GM19397 (cell line): ENCODE measurements around the gene SLC49A4.
A peak's percentile ranks its signal among the peaks of the same experiment; 100 is the strongest.

Experiments
- ATAC-seq: cut with Tn5 transposase; IDR thresholded peaks from one replicate; pipeline ENCODE4 v1.9.1; 2021; ENCODE audit warnings: mild to moderate bottlenecking, moderate library complexity; ENCODE audit not compliant: unreplicated experiment

Gene SLC49A4

DNA sequence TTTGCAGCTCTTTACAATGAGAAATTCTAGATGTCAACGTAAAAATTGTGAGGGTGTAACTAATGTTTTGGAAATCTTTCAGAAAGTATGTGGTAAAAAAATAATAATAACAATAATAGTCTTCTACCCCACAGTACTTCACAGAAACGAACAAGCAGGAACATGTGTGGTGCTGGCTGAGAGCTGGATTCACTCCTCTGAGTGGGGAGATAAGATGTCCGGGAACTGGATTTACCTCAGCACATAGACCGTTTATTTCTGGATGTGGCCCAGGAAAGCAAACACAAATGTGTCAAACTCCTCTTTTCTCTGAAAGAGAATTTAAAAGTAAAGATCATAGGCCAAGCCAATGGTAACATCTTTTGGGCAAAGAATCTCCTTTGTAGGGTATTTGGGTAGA, 103.4 kb downstream of the SLC49A4 start:
- ATAC-seq: no peak

DNA sequence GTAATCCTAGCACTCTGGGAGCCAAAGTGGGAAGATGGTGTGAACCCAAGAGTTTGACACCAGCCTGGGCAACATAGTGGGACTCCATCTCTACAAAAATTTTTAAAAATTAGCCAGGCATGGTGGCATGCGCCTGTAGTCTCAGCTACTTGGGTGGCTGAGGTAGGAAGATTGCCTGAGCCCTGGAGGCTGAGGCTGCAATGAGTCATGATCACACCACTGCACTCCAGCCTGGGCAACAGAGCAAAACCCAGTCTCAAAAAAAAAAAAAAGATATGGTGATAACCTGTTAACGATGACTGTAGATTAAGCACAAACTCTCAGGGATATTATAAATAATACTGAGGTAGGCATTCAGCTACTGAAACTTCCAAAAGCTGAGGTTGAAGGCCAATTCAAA, 107.5 kb downstream of the SLC49A4 start:
- no peak for ATAC-seq

- ATAC-seq: no peak
Measured at GRCh38 chr3:122903171-122903570, 108.3 kb downstream of the SLC49A4 start.

- no peak for ATAC-seq
Measured at GRCh38 chr3:122907471-122907870, 112.6 kb downstream of the SLC49A4 start.

- no peak for ATAC-seq
Measured at GRCh38 chr3:122908251-122908650, 113.4 kb downstream of the SLC49A4 start.

DNA sequence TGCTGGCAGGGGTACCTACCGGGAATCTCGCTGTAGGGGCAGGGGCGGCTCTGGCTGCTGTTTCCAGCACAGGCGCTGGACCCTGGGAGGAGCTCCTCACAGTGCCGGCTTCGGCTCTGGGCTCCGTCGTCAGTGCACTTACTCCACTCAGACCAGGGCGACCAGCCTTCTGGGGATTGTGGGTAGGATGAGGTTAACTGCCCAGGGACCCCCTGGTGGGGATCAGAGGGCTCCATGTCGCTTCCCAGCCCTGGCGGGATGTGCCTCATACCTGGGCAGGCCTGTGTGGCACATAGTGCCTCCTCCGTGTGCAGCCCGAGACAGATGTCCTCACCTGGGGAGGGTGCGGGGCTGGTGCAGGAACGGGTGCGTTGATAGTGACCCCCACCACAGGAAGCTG, 117.0 kb downstream of the SLC49A4 start:
- ATAC-seq: no peak

DNA sequence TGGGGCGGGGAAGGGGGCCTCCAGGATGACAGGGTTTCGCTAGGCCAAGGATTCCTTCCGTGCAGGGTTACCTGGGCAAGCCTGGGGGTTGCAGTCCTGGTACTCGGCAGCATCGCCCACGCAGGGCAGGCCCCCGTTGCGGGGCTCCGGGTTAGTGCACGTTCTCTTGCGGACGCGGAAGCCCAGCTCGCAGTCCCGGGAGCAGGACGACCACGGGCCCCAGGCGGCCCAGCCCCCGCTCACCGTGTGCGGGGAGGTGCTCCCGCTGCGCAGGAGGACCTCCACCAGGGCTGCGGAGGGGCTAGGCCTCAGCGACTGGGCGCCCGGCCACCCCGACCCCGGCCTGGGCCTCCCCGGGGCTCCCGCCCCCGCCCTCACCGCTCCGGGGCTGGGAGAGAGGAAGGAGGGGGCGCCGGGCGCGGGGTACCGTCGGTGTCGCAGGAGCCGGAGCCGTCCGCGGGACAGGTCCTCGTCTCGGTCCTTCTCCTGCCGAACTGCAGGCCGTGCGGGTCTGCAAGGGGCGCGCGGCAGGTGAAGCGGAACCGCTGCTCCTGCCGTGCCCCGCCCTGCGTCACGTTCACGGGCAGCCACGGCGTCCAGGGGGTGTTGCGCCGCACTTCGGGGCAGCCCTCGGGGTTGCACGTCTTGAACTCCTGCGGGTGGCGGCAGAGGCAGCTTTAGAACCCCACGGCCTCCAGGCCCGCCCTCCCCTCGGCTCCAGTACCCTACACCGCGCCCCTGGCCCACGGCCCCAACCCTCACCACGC, 118.1 kb downstream of the SLC49A4 start:
- ATAC-seq: no peak

DNA sequence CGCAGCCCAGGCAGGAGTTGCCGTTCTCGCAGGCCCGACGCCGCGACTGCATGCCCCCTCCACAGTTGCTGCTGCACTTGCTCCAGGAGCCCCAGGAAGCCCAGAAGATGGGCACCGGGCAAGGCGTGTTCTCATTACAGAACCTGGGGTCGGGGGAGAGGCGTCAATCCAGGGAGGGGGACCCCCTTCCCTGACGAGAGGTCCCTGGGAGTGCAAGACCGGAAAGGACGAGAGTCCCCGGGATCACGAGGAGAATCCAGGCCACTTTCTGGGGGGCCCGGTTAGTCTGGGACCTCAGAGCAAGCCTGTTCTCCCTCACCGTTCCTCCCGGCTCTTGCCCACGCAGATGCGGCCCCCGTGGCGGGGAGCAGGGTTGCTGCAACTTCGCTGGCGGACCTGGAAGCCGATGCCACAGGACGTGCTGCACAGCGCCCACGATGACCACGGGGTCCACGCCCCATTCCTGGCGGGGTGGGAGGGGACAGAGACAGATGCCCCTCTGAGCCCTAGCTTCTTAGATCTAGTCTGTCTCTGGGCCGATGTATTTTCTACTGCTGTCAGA, 118.8 kb downstream of the SLC49A4 start:
- ATAC-seq: no peak

DNA sequence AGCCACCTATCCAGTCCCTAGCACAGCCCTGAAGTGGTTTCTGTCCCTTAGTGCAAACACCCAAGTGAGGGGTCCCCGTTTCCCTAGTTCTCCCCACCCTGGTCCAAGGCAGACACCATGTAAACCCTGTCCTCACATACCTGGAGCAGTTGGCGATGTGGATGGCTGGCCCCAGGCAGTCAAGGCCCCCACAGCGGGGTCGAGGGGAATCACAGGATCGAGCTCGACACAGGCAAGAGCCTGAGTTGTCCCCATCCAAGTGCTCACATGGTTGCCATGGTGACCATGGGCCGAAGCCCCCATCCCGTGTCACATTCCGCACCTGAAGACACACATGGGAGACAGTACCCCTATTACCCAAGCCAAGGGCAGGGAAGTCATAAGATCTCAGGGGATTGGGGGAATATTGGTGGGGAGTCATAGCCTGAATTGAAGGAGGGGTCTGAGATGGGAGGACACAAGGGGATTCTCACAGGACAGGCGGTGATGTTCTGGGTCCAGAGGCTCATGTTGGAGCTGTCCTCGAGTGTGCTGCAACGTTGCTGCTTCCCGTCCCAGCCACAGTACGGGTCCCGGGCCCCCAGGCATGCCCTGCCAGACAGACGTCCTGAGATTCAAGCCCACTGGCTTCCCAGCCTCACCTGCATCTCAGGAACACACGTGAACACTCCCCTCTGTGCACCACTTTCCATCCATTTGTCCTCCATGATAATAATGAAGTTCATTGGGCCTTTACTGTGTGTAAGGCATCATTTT, 120.6 kb downstream of the SLC49A4 start:
- no peak for ATAC-seq

DNA sequence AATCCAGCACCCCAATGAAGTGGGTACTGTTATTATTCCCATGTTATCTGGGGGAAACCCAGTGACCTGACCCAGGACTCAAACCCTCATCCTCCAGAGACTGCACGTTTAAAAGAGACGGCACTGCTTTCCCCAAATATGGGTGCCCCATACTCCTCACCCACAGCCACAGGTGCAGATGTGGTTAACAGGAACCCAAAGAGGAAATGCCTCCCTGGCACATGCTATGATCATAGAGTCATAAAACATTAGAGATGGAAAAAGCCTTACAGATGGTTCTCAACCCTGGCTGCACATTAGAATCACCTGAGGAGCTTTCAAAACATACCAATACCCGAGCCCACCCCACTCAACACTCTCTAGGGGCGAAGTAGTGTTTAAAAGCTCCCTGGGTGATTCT, 121.2 kb downstream of the SLC49A4 start:
- no peak for ATAC-seq

- no peak for ATAC-seq
Measured at GRCh38 chr3:122916580-122916979, 121.7 kb downstream of the SLC49A4 start.

DNA sequence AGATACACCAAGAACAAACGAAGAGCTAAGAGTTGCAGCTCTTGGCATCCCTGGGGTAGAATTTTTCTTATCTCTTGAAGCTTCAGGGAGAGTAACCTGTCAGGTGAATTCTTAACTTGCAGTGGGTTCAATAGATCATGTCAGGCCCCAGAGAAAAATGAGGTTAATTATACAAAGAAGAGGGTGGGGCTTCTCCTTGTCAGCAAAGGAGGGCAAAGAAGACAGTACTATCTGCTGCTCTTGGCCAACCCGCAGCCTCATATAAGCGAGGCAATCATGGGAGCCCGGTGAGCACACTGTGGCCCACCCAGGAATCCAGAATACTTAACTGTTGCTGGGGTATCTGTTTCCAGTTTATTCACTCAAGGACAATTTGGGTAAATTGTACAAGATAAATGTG, 122.5 kb downstream of the SLC49A4 start:
- ATAC-seq: no peak

GRCh38 chr3:122918576-122919290, 123.9 kb downstream of the SLC49A4 start:
- no peak for ATAC-seq

- no peak for ATAC-seq
Measured at GRCh38 chr3:122919291-122919610, 124.4 kb downstream of the SLC49A4 start.

DNA sequence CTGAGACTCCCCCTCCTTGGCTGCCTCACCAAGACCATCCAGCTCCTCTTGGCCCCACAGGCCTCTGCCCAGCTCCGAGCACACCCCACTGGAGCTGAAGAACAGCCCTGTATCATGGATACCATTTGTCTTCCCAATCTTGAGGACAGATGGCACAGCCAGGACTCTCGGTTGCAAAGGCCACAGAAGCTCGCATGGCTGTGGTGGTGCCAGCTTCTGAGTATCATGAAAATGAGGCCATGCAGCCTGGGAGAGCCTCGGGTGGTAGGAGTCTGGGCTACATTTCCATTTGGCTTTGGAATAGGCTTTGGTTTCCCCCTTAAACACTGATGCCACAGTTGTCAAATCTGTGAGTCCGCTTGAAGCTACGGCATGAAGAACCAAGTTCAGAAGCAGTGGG, 126.1 kb downstream of the SLC49A4 start:
- ATAC-seq: no peak

DNA sequence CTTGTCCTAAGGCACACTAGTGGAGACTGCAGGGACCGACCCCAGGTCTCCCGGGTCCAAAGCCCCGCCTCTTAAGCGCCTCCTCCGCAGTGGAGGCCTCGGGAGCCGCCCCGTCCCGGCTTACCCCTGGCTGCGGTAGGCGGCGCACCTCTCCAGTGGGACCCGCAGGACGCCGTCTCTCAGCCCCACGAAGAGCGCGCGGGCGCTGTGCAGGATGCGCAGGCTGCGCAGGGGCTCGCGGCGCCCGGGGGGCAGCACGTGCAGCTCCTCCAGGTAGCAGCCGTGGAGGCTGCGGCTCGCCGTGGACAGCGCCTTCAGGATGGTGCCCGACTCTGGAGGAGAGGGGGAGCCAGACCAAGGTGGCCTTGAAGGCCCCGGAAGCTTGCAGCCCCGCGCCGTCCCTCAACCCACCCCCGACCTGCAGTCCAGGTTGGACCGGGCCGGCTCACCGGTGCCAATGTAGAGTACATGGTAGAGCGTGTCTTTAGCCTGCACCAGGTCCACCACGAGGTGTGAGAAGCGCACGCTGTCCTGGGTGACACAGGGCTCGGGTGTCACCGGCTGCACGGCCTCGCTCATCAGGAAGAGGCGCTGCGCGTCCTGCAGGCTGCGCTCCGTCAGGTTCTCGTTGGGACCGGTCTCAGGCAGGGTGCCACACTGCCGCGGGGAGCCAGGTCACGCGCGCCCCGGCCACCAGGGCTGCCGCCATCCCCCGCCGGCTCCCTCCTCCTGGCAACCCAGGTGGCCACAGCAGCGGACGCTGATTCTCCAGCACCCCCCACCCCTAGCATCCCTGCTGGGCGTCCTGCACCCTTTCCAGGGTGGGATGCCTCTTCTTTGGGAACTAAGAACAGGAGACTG, 127.2 kb downstream of the SLC49A4 start:
- ATAC-seq: peak; percentile 59

- no peak for ATAC-seq
Measured at GRCh38 chr3:122923611-122924010, 128.7 kb downstream of the SLC49A4 start.

GRCh38 chr3:122924056-122924455, 129.2 kb downstream of the SLC49A4 start:
- no peak for ATAC-seq

DNA sequence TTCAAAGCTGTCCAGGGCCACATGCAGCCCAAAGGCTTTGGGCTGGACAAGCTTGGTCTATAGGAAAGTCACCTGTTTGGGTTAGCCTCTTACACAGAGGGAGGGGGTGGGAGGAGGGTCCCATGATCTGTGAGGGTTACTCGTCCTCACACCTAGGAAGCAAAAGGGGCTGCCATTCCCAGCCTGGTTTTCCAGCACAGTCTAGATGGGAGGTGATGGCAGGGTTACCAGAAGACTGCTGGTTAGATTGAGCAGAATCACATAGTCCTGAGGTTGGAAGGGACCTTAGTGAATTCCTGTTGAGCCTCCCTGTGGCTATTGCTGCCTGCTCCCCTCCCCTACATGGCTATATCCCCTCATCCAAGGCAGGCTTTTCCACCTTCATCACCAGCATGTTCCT, 130.9 kb downstream of the SLC49A4 start:
- no peak for ATAC-seq

- ATAC-seq: no peak
Measured at GRCh38 chr3:122926322-122926721, 131.5 kb downstream of the SLC49A4 start.

DNA sequence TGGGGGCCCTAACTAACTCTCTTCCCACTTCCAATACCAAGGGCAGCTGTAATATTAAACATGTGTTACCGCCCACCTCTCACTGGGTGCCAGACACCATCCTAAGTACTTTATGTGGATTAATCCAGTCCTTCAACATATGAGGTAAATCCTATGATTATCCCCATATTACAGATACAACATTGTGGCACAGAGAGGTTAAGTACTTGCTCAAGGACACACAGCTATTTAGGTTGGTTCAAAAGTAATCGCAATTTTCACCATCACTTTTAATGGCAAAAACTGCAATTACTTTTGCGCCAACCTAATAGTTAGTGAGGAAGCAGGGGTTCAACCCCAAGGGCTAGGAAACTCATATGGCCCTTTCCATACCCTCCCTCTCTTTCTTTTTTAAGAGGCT, 131.9 kb downstream of the SLC49A4 start:
- no peak for ATAC-seq
